PFSK-1 (cell line): ENCODE results near the gene PACS2.

Source experiments
- FOXP2 ChIP-seq: optimal IDR thresholded peaks from 2 replicates; pipeline ENCODE3; 2011; ENCODE audit warnings: borderline replicate concordance, control low read depth, inconsistent platforms; ENCODE audit not compliant: insufficient read depth; ENCODE audit errors: extremely low read length, extremely low read depth
- POLR2AphosphoS5 ChIP-seq: IDR thresholded peaks from 2 replicates; pipeline ENCODE4 v1.6.1; 2012; ENCODE audit warnings: low read depth, mild to moderate bottlenecking, control low read depth, low read length, moderate library complexity
- SIN3A ChIP-seq: IDR thresholded peaks from 2 replicates; pipeline ENCODE4 v1.6.1; 2012; ENCODE audit warnings: mild to moderate bottlenecking, low read length, moderate library complexity, borderline replicate concordance; ENCODE audit not compliant: insufficient read depth
- TAF1 ChIP-seq: IDR thresholded peaks from 2 replicates; pipeline ENCODE4 v1.6.1; 2012; ENCODE audit warnings: low read length, control low read depth, borderline replicate concordance; ENCODE audit not compliant: insufficient read depth
- TF ChIP-seq, protein P1 (sequence below), 2 experiments: IDR thresholded peaks; 2 replicates each; pipeline versions ENCODE4 v1.6.1 to v1.8.0; 2011 to 2012; ENCODE audit warnings: low read depth in 2 of 2, low read length in 2 of 2, control low read depth in 1 of 2, inconsistent platforms in 1 of 2, mild to moderate bottlenecking in 1 of 2, moderate library complexity in 1 of 2; ENCODE audit not compliant: insufficient read depth in 1 of 2

PACS2 gene

DNA sequence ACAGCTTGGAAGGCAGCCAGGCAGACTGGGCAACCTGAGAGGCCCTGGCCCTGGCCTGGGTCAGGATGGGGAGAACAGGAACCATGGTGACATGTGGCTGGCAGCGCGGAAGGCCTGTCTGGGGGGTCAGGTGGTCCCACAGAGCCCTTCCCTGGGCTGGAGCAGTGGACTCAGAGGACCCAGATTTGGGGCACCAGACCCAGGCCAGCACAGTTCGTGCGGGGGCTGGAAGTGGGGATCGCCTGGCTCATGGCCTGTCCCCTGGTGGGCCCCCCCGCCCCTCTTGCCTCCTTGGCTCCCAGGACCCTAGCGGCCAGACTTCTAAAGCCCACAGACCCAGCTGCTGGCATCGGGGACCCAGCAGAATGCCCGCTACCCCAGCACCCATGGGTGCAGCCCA is 126.4 kb downstream of the PACS2 start:
- TF ChIP-seq FOXP2, result no peak
- TF ChIP-seq, protein P1, sequence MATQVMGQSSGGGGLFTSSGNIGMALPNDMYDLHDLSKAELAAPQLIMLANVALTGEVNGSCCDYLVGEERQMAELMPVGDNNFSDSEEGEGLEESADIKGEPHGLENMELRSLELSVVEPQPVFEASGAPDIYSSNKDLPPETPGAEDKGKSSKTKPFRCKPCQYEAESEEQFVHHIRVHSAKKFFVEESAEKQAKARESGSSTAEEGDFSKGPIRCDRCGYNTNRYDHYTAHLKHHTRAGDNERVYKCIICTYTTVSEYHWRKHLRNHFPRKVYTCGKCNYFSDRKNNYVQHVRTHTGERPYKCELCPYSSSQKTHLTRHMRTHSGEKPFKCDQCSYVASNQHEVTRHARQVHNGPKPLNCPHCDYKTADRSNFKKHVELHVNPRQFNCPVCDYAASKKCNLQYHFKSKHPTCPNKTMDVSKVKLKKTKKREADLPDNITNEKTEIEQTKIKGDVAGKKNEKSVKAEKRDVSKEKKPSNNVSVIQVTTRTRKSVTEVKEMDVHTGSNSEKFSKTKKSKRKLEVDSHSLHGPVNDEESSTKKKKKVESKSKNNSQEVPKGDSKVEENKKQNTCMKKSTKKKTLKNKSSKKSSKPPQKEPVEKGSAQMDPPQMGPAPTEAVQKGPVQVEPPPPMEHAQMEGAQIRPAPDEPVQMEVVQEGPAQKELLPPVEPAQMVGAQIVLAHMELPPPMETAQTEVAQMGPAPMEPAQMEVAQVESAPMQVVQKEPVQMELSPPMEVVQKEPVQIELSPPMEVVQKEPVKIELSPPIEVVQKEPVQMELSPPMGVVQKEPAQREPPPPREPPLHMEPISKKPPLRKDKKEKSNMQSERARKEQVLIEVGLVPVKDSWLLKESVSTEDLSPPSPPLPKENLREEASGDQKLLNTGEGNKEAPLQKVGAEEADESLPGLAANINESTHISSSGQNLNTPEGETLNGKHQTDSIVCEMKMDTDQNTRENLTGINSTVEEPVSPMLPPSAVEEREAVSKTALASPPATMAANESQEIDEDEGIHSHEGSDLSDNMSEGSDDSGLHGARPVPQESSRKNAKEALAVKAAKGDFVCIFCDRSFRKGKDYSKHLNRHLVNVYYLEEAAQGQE (IDR thresholded peaks at IDR 0.05; ENCODE audit: insufficient read depth in 1 of 2, low read depth in 2 of 2, low read length in 2 of 2), result no peak
- no peak for TF ChIP-seq TAF1
- no peak for TF ChIP-seq SIN3A
- no peak for TF ChIP-seq POLR2AphosphoS5

DNA sequence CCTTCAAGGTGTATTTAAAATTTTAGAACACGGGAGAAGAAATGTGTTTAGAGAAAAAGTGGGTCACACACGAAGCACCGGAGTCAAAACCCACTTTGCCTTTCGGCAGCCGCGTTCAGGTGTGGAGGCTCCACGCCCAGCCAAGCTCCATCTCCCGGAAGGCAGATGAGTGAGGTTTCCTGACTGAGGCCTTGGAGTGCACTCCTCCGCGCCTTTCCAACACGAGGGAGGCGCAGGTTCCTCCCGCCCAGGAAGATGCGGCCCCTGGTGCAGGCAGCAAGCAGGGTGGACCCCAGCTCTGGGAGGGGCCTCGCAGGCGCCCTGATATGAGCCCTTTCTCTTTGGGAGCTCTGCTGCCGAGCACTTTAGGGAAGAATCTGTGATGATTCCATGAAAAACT is 127.6 kb downstream of the PACS2 start:
- TF ChIP-seq POLR2AphosphoS5 (no peak), SIN3A (no peak)

DNA sequence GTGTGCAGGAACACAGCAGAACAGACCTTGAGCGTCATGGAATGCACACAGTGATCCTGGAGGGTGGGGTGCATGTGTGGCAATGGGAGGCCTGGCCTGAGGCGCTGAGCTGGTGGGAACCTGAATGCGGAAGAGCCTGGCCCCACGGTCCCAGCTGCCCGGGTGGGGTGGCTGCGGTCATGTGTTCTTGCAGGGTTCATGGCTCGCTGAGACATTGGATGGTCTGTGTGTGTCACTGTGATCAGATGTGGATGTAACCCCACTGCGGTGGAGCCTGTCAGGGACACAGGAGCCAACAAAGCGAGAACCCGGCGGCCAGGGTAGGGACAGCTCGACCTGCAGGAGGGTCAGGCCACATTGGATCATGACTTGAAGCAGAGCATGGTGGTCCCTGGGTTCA is 128.3 kb downstream of the PACS2 start:
- no peak for TF ChIP-seq FOXP2
- no peak for TF ChIP-seq TAF1
- TF ChIP-seq, protein P1 (IDR thresholded peaks at IDR 0.05; ENCODE audit: insufficient read depth in 1 of 2, low read depth in 2 of 2, low read length in 2 of 2), result no peak
- TF ChIP-seq POLR2AphosphoS5, result no peak
- TF ChIP-seq SIN3A, result no peak

DNA sequence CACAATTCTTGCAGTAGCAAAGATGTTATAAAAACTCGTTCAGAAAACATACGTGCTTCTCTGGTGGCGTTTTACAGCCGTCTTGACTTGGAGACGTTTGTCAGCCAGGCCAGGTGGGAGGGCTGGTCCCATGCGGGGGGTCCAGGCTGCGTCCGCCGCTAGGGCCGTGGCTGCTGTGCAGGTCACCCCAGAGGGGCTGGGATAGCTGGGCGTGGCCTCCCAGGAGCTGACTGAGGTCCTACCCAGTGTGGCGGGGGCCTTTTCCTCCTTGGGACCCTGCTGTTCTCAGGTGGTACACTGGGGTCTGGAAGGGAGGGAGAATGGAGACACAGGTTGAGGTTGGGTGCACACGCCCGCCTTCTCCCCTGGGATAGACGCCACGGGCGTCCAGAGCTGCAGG is 130.3 kb downstream of the PACS2 start:
- no peak for TF ChIP-seq SIN3A
- TF ChIP-seq, protein P1 (IDR thresholded peaks at IDR 0.05; ENCODE audit: insufficient read depth in 1 of 2, low read depth in 2 of 2, low read length in 2 of 2), result no peak
- TF ChIP-seq FOXP2, result no peak
- no peak for TF ChIP-seq POLR2AphosphoS5
- no peak for TF ChIP-seq TAF1

DNA sequence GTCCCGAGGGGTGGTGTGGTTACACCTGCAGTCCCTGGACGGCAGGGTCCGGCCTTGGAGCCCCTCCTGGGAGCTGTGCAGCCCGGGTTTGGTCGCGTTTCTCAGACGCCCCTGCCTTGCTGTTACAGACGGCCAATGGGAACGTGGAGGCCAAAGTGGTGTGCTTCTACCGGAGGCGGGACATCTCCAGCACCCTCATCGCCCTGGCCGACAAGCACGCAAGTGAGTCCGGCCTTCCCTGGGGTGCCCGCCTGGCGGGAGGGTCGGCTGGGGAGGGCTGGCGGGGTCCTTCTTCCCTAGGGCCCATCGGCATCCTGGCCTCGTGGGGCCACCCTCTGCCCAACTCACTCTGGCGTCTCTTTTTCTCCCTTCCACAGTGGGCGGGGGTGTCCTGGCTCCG is 130.7 kb downstream of the PACS2 start:
- TF ChIP-seq TAF1, result no peak
- TF ChIP-seq, protein P1 (IDR thresholded peaks at IDR 0.05; ENCODE audit: insufficient read depth in 1 of 2, low read depth in 2 of 2, low read length in 2 of 2), result no peak
- no peak for TF ChIP-seq SIN3A
- no peak for TF ChIP-seq POLR2AphosphoS5
- no peak for TF ChIP-seq FOXP2
